ENCODE data around the gene AKAP8L. TPM values are rescaled to one million over a fixed set of nuclear protein-coding genes. Genes with fewer than 3 reads are reported as not detected.
A peak's percentile ranks its signal among the peaks of the same experiment; 100 is the strongest.
"Not testable (repeated sequence)": the region's sequence is repeated elsewhere in the genome, so short reads cannot be mapped to it uniquely, and the experiment has no call there.

AKAP8L gene
- total RNA-seq, 2 experiments from 2014 or later, result 83.1 to 88.8 TPM

- no peak for DNase-seq
- H3K4me3 Mint-ChIP-seq, result no peak overlapping the region
- ChIA-PET POLR2A (interaction anchor here (1.0 kb wide), 1 partner anchor 32 kb away, joined by 3 read pairs; no protein-coding TSS in a partner anchor), CTCF (interaction anchor here (0.8 to 0.9 kb wide), 2 partner anchors 12 to 143 kb away, joined by 3 to 5 read pairs; no protein-coding TSS in a partner anchor)
- no peaks in the 10 kb centered on the region for H3K9me3 Mint-ChIP-seq
- peaks cover 20% of the 10 kb centered on the region for H3K36me3 Mint-ChIP-seq (ENCODE audit: low read depth)
- no peaks in the 10 kb centered on the region for H3K27me3 Mint-ChIP-seq
- TF ChIP-seq CTCF (IDR thresholded peaks at IDR 0.05), result no peak
- intact Hi-C loops (cut with micrococcal nuclease), result no loop called here
- peaks cover 47% of the 10 kb centered on the region for H3K4me1 Mint-ChIP-seq (ENCODE audit: low read depth)
- H3K27ac Mint-ChIP-seq, result no peak overlapping the region
- no peak for ATAC-seq
Observed at GRCh38 chr19:15412832-15413231, 6.0 kb downstream of the AKAP8L start.

GRCh38 chr19:15411351-15411750, 7.4 kb downstream of the AKAP8L start:
- not testable (repeated sequence) for H3K27ac Mint-ChIP-seq
- CTCF ChIA-PET, result interaction anchor here (1.2 kb wide), 2 partner anchors 140 to 144 kb away, joined by 3 read pairs; no protein-coding TSS in a partner anchor

GRCh38 chr19:15404780-15405211, 14.0 kb downstream of the AKAP8L start:
- Mint-ChIP-seq H3K4me3 (no peak overlapping the region), H3K9me3 (no peaks in the 10 kb centered on the region), H3K4me1 (ENCODE audit: low read depth) (peaks cover 30% of the 10 kb centered on the region), H3K27ac (peak overlapping the region; percentile 58), H3K27me3 (no peaks in the 10 kb centered on the region), H3K36me3 (ENCODE audit: low read depth) (peaks cover 10% of the 10 kb centered on the region)
- DNase-seq, result no peak
- intact Hi-C loops (cut with micrococcal nuclease), result no loop called here
- ChIA-PET CTCF (no interaction called here), POLR2A (interaction anchor here (0.8 to 1.4 kb wide), 3 partner anchors 9 to 28 kb away, joined by 3 to 5 read pairs (median 4); no protein-coding TSS in a partner anchor)
- no peak for ATAC-seq
- no peak for TF ChIP-seq CTCF (IDR thresholded peaks at IDR 0.05)

More at GRCh38 chr19:15411351-15411750, 7.4 kb downstream of the AKAP8L start:
- Mint-ChIP-seq H3K36me3 (ENCODE audit: low read depth) (peaks cover 16% of the 10 kb centered on the region), H3K4me1 (ENCODE audit: low read depth) (peaks cover 40% of the 10 kb centered on the region)
- POLR2A ChIA-PET, result interaction anchor here (0.7 to 3.2 kb wide), 4 partner anchors 8 to 33 kb away, joined by 3 to 17 read pairs (median 4); partner anchors contain the start of gene AKAP8L
- H3K27me3 Mint-ChIP-seq; H3K4me3 Mint-ChIP-seq; intact Hi-C loops (cut with micrococcal nuclease); H3K9me3 Mint-ChIP-seq; DNase-seq; ATAC-seq: not testable (repeated sequence)

GRCh38 chr19:15404097-15404779, 14.6 kb downstream of the AKAP8L start:
- no peak for ATAC-seq
- no peaks in the 10 kb centered on the region for H3K9me3 Mint-ChIP-seq
- H3K4me1 Mint-ChIP-seq (ENCODE audit: low read depth), result peaks cover 25% of the 10 kb centered on the region
- no peak overlapping the region for H3K4me3 Mint-ChIP-seq
- TF ChIP-seq CTCF (IDR thresholded peaks at IDR 0.05), result no peak
- H3K27me3 Mint-ChIP-seq, result no peaks in the 10 kb centered on the region
- ChIA-PET POLR2A (interaction anchor here (0.8 to 1.4 kb wide), 4 partner anchors 10 to 59 kb away, joined by 3 to 5 read pairs (median 4); no protein-coding TSS in a partner anchor), CTCF (no interaction called here)
- intact Hi-C loops (cut with micrococcal nuclease), result no loop called here
- H3K27ac Mint-ChIP-seq, result peak overlapping the region; percentile 17
- peaks cover 10% of the 10 kb centered on the region for H3K36me3 Mint-ChIP-seq (ENCODE audit: low read depth)
- DNase-seq, result no peak

GRCh38 chr19:15403151-15403531, 15.6 kb downstream of the AKAP8L start:
- Mint-ChIP-seq H3K9me3 (no peaks in the 10 kb centered on the region), H3K27me3 (no peaks in the 10 kb centered on the region), H3K4me1 (ENCODE audit: low read depth) (peaks cover 21% of the 10 kb centered on the region), H3K4me3 (no peak overlapping the region), H3K36me3 (ENCODE audit: low read depth) (peaks cover 13% of the 10 kb centered on the region), H3K27ac (peak overlapping the region; percentile 72)
- intact Hi-C loops (cut with micrococcal nuclease), result no loop called here
- TF ChIP-seq CTCF (IDR thresholded peaks at IDR 0.05), result no peak
- ATAC-seq (no peak), DNase-seq (no peak)
- ChIA-PET POLR2A (no interaction called here), CTCF (no interaction called here)
